Upper lobe of left lung (tissue), 6 donors: ENCODE data around the gene HMGN5. TPM values are rescaled to one million over a fixed set of nuclear protein-coding genes. Genes with fewer than 3 reads are reported as not detected.

ENCODE experiments used
- ATAC-seq, 2 donors: fragments of 200-7000 bp; cut with Tn5 transposase; one replicate each; pipeline ENCODE4 v1.9.1; 2022; ENCODE audit warnings: mild to moderate bottlenecking in 2 of 2, moderate library complexity in 2 of 2; ENCODE audit not compliant: low FRiP score in 2 of 2
- DNase-seq, 2 donors: peaks; one replicate each; pipeline ENCODE4 v3.0.0-alpha.2; 2019 to 2020
- H3K27ac ChIP-seq, 4 donors: fragments of 200-600 bp; sonication (generic); one replicate each; pipeline ENCODE4 v1.5.1; 2016 to 2019
- H3K27me3 ChIP-seq, 4 donors: fragments of 200-600 bp; sonication (generic); one replicate each; pipeline ENCODE4 v1.5.1; 2017 to 2019
- H3K36me3 ChIP-seq, 4 donors: fragments of 200-600 bp; sonication (generic); one replicate each; pipeline ENCODE4 v1.5.1; 2016 to 2019
- H3K4me1 ChIP-seq, 4 donors: fragments of 200-600 bp; sonication (generic); one replicate each; pipeline ENCODE4 v1.5.1; 2018 to 2019
- H3K4me3 ChIP-seq, 4 donors: fragments of 200-600 bp; sonication (generic); one replicate each; pipeline ENCODE4 v1.5.1; 2017 to 2019; ENCODE audit warnings: mild to moderate bottlenecking in 2 of 4, moderate library complexity in 1 of 4
- H3K9me3 ChIP-seq, 4 donors: fragments of 200-600 bp; sonication (generic); one replicate each; pipeline ENCODE4 v1.5.1; 2018 to 2019
- EP300 ChIP-seq, 4 donors: sonication (generic); formaldehyde crosslinking; IDR thresholded peaks; one replicate each; pipeline ENCODE4 v1.5.1; 2017; ENCODE audit warnings: antibody characterized with exemption in 4 of 4, control low read depth in 2 of 4
- POLR2A ChIP-seq, 4 donors: fragments of 450-650 bp; IDR thresholded peaks; one replicate each; pipeline ENCODE4 v1.5.1; 2016 to 2017; ENCODE audit warnings: antibody characterized with exemption in 4 of 4, mild to moderate bottlenecking in 2 of 4
- POLR2AphosphoS5 ChIP-seq, 2 donors: sonication (generic); formaldehyde crosslinking; IDR thresholded peaks; one replicate each; pipeline ENCODE4 v1.5.1; 2017; ENCODE audit warnings: antibody characterized with exemption in 2 of 2
- WGBS, 2 donors: methylation state at CpG; one replicate each; pipeline ENCODE4 v1.1.5; 2017 to 2018; 5-methylcytosine and 5-hydroxymethylcytosine counted together
- total RNA-seq, 6 donors: library from RNA; depleted of rRNA in 4 of 6; stranded (reverse); fragments of >200 nt in 4 of 6; gene quantifications; one replicate each; pipeline versions ENCODE4 v1.1.0 to v1.2.1, GENCODE V29; 2016 to 2021
- TF ChIP-seq, protein P1 (sequence below), 6 experiments: fragments of 450-650 bp in 4 of 6; fragments of 200-600 bp in 2 of 6; sonication (generic) in 2 of 6; IDR thresholded peaks; one replicate each; pipeline ENCODE4 v1.5.1; 2016 to 2019; ENCODE audit warnings: antibody characterized with exemption in 6 of 6
- donor health status: DM: no; HTN: no; CAD: no; lungs with moderate emphysema.
- donor health status: DM: no; HTN: yes; CAD: no; lungs with severe emphysema.

Gene HMGN5
- total RNA-seq, 6 donors from 2014 or later, result 2.2 to 8.9 (median 5.8) TPM; not detected in 1

DNA sequence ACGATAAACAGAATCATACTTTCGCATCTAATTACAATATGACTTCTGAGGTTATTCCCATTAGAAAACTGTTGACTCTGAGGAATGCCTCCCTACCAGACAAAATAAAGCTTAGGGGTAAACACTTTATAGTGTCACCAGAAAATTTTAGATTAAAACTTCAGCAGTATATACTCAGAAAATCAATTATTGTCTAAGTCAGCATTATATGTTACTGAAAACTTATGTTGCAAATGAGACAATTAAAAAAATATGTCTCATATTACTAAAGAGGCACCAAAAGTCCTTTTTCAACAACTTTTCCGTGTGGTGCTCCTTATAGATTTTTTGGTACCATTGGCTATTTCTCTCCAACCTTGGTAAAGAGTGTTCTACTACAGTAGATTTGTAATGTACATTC lies 91.4 kb downstream of the HMGN5 start:
- TF ChIP-seq, protein P1, sequence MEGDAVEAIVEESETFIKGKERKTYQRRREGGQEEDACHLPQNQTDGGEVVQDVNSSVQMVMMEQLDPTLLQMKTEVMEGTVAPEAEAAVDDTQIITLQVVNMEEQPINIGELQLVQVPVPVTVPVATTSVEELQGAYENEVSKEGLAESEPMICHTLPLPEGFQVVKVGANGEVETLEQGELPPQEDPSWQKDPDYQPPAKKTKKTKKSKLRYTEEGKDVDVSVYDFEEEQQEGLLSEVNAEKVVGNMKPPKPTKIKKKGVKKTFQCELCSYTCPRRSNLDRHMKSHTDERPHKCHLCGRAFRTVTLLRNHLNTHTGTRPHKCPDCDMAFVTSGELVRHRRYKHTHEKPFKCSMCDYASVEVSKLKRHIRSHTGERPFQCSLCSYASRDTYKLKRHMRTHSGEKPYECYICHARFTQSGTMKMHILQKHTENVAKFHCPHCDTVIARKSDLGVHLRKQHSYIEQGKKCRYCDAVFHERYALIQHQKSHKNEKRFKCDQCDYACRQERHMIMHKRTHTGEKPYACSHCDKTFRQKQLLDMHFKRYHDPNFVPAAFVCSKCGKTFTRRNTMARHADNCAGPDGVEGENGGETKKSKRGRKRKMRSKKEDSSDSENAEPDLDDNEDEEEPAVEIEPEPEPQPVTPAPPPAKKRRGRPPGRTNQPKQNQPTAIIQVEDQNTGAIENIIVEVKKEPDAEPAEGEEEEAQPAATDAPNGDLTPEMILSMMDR (IDR thresholded peaks at IDR 0.05), result no peak
- TF ChIP-seq POLR2AphosphoS5 (IDR thresholded peaks at IDR 0.05) (no peak), POLR2A (IDR thresholded peaks at IDR 0.05) (no peak), EP300 (IDR thresholded peaks at IDR 0.05) (no peak)
- Histone ChIP-seq H3K4me3 (no peak overlapping the region), H3K4me1 (no peaks in the 10 kb centered on the region), H3K36me3 (no peaks in the 10 kb centered on the region), H3K27ac (no peak overlapping the region), H3K27me3 (no peaks in the 10 kb centered on the region), H3K9me3 (no peaks in the 10 kb centered on the region)
- WGBS, 2 donors, result 77 to 96% methylated on average over 3 of the region's 3 CpGs
- ATAC-seq (no peak), DNase-seq (no peak)

DNA sequence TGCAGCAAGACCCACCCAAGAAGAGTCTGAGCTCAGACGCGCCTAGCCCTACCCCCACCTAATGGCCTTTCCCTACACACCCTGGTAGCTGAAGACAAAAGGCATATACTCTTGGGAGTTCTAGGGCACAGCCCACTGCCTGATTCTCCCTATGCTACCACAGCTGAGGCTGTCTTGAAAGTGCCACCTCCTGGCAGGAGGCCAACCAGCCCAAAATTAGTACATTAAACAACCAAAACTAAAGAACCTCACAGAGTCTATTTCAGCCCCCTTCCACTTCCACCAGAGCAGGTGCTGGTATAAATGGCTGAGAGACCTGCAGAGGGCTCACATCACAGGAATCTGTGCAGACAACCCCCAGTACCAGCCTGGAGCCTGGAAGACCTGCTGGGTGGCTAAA lies 119.1 kb downstream of the HMGN5 start:
- TF ChIP-seq POLR2A (IDR thresholded peaks at IDR 0.05) (no peak), POLR2AphosphoS5 (IDR thresholded peaks at IDR 0.05) (no peak), EP300 (IDR thresholded peaks at IDR 0.05) (no peak)
- TF ChIP-seq, protein P1 (IDR thresholded peaks at IDR 0.05), result no peak
- Histone ChIP-seq H3K27me3 (no peaks in the 10 kb centered on the region), H3K4me1 (no peaks in the 10 kb centered on the region), H3K36me3 (no peaks in the 10 kb centered on the region), H3K4me3 (no peak overlapping the region), H3K9me3 (peaks cover 0 to 8% (median 0%) of the 10 kb centered on the region in 4 donors), H3K27ac (no peak overlapping the region)
- WGBS, 2 donors, result 96 to 100% methylated on average over 2 of the region's 2 CpGs
- no peak for DNase-seq
- ATAC-seq, result no peak

Other genes starting within 250 kb of the HMGN5 start
- 100 to 1,000 TPM in 4 of 6 donors, 10 to 100 TPM in 2; 51.4 to 155 (median 127) TPM for gene SH3BGRL, start 189 bp upstream of the HMGN5 start, total RNA-seq